ENCODE results near the gene BBX.

- TF ChIP-seq CTCF (IDR thresholded peaks at IDR 0.05; ENCODE audit: low read depth, low read length, missing input control) (no peak), GABPA (IDR thresholded peaks at IDR 0.05 in 1 of 2, conservative IDR thresholded peaks at IDR 0.05 in 1 of 2) (no peak), TAF1 (conservative IDR thresholded peaks at IDR 0.05) (no peak), ATF3 (IDR thresholded peaks at IDR 0.05) (no peak), ZBTB33 (IDR thresholded peaks at IDR 0.05) (no peak), RAD21 (IDR thresholded peaks at IDR 0.05) (no peak)
These were observed 332.0 kb downstream of the BBX start for GRCh38 chr3:107854733-107855132.
